Germinal center (tissue), 1 donor: ENCODE results near the gene PCDHGA8.
"Not testable (repeated sequence)": the region's sequence is repeated elsewhere in the genome, so short reads cannot be mapped to it uniquely, and the experiment has no call there.

Experiments
- DNase-seq: peaks from one replicate; pipeline ENCODE4 v3.0.0; 2012; ENCODE audit warnings: mixed read lengths, low spot score

PCDHGA8 gene

DNA sequence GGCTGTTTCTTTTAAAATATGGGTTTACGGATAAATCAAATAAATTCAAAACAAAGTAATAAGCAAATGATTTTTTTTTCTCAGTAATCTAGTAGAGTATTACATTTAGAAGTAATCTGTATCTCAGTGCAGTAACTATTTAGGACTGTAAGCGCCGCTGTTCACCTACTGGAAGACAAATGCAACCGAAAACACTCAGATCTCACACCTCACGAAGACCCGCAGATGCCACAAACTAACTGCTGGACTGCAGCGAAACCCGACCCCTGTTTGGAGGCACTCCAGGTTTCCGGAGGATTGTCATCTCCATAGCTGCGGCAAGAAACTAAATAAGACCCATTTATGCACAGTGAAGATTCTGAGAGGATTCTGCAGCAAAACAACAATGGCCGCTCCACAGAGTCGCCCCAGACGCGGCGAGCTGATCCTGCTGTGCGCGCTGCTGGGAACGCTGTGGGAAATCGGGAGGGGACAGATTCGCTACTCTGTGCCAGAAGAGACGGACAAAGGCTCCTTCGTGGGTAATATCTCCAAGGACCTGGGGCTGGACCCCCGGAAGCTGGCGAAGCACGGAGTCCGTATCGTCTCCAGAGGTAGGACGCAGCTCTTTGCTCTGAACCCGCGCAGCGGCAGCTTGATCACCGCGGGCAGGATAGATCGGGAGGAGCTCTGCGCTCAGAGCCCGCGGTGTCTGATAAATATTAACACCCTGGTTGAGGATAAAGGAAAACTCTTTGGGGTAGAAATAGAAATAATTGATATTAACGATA, at the start of gene PCDHGA8:
TSS of gene PCDHGA8 (plus strand) at position 205 of the 770 bp plus-strand sequence. CDS start at position 386, 181 bp downstream.
- peak; percentile 35 for DNase-seq

DNA sequence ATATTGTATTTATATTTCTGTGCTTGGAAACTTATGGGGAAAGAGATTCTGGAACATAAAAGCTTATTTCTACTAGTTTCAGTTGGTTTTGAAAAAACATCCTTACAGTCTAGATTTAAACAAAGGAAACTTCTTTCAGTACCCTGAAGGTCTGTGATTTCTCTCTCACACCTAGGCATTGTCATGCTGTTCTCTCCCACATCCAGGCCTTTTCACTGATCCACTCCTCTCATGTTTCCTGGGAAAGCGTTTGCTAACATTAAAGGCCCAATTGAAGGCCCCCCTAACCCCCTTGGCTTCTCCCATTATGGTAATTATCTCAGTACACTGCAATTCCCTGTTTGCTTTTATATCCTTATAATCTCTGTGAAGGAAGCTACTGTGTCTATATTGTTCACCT, 49.7 kb upstream of the PCDHGA8 start:
- no peak for DNase-seq

DNA sequence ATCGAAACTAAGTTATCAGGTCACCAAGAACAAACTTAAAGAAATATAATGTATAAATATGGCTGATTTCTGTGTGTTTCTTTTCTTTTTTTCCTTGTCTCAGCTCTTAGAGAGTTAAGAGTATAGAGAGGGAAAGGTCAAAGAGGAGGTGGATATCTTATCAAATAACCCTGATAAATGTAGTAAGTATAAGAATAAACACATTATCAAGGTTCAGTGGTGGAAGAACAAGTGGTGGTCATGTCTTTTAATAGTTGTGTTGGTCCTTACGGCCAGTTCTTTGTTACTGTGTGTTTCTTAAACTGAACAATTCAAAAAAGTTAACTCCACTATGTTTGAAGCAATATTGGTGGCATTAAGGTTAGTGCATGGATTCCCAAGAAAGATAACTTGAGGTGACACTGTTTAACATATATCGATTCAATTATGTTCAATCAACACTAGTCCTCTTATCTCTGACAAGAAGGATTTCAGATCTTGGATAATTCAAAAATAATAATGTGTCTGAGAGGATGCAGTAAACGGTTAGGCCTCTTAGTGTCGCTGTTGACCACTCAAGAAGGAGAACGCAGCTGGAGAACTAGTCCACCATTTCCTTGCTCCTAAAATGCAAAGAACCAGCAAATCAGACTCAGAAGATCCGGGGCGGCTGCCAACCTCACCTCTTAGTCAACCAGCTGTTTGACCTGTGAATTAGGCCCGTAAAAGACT, 49.0 kb upstream of the PCDHGA8 start, which contains the start of gene PCDHGA3:
TSS of gene PCDHGA3 (plus strand) at position 588 of the 711 bp plus-strand sequence. CDS start 205 bp downstream, outside the sequence.
- DNase-seq = peak; percentile 37

DNA sequence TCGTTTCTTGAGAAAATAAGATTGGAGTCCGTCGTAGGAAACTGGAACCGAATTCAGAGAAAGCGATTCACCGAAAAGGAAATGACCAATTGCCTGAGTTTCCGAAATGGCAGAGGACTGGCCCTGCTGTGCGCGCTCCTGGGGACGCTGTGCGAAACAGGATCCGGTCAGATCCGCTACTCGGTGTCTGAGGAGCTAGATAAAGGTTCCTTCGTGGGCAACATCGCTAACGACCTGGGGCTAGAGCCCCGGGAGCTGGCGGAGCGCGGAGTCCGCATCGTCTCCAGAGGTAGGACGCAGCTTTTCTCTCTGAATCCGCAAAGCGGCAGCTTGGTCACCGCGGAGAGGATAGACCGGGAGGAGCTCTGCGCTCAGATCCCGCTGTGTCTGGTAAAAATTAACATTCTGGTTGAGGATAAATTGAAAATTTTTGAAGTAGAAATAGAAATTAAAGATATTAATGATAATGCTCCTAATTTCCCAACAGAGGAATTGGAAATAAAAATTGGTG, 48.4 kb upstream of the PCDHGA8 start:
- DNase-seq = no peak

GRCh38 chr5:141345327-141345726, 47.1 kb upstream of the PCDHGA8 start:
- no peak for DNase-seq

DNA sequence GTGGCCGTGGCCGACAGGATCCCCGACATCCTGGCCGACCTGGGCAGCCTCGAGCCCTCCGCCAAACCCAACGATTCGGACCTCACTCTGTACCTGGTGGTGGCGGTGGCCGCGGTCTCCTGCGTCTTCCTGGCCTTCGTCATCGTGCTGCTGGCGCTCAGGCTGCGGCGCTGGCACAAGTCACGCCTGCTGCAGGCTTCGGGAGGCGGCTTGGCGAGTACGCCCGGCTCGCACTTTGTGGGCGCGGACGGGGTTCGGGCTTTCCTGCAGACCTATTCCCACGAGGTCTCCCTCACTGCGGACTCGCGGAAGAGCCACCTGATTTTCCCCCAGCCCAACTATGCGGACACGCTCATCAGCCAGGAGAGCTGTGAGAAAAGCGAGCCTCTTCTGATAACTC, 46.4 kb upstream of the PCDHGA8 start:
- not testable (repeated sequence) for DNase-seq

DNA sequence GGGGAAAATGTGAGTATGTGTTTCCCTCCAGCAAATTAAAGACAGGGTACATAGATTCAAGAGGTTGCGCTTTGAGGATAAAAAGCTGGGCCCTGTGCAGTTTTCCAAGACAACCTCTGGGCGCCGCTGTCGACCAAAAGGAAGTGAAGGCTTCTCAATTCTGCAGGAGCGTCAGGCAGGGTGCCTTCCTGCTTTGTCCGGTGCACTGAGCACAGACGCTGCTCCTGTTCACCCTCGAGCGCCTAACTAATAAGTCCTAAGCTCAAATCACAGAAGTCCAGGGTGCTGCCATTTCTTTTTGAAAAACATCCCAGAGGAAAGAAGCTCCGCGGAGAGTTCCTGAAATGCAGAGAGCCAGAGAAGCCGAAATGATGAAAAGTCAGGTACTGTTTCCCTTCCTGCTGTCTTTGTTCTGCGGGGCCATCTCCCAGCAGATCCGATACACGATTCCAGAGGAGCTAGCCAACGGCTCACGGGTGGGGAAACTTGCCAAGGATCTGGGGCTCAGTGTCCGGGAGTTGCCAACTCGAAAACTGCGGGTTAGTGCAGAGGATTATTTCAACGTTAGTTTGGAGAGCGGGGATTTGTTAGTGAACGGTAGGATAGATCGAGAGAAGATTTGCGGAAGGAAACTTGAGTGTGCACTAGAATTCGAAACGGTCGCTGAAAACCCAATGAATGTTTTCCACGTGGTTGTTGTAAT, 42.4 kb upstream of the PCDHGA8 start, which contains the start of gene PCDHGB1:
TSS of gene PCDHGB1 (plus strand) at position 183 of the 703 bp plus-strand sequence. CDS start at position 345, 162 bp downstream.
- DNase-seq = peak; percentile 74

- no peak for DNase-seq
These were observed 40.8 kb upstream of the PCDHGA8 start for GRCh38 chr5:141351591-141351990.

DNA sequence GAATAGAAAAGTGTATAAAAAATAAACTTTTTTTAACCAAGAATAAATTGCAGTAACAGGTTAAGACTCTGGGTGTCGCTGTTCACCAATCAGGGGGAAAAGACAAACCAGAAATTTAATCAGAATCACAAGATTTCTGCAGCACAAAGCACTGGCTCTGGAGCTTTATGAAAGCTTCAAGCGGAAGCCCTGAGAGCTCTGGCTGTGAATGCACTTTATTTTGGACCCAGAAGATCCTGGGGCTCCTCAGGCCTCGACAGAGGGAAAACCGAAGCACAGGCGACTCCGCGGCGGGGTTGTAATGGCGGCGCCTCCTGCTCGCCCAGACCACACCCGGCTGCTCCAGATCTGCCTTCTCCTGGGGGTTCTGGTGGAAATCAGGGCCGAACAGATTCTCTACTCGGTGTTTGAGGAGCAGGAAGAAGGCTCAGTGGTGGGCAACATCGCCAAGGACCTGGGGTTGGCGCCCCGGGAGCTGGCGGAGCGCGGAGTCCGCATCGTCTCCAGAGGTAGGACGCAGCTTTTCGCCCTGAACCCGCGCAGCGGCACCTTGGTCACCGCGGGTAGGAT, 37.4 kb upstream of the PCDHGA8 start, which contains the start of gene PCDHGA4:
TSS of gene PCDHGA4 (plus strand) at position 122 of the 570 bp plus-strand sequence. CDS start at position 209, 87 bp downstream.
- no peak for DNase-seq

GRCh38 chr5:141355641-141356040, 36.8 kb upstream of the PCDHGA8 start:
- no peak for DNase-seq

- no peak for DNase-seq
These were observed 36.3 kb upstream of the PCDHGA8 start for GRCh38 chr5:141356133-141356532.

GRCh38 chr5:141356950-141357349, 35.5 kb upstream of the PCDHGA8 start:
- DNase-seq = no peak

- peak; percentile 70 for DNase-seq
These were observed 32.5 kb upstream of the PCDHGA8 start, which contains the start of gene PCDHGB2 for GRCh38 chr5:141359790-141360426. Gene PCDHGB2, plus strand, starts transcription at chr5:141359994. Its CDS starts 142 bp downstream, at chr5:141360136.

GRCh38 chr5:141360685-141361084, 31.7 kb upstream of the PCDHGA8 start:
- no peak for DNase-seq

DNA sequence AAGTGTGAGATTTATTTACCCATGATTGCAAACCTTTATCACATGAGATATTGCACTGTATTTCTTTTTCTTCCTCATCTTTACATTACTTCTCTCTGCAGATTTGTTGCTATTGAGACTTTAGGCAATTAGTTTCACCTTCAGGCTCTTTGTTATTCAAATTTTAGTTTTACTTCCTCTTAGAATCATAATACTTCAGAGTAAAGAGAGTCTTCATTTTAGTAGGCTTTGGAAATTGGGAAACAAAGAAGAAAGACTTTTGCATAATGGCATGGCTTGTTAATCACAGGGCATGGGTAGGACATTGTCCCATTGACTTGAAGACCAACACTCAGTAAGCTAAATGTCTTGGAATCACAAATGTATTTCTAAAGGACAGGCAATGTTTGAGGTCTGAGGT, 29.7 kb upstream of the PCDHGA8 start:
- peak; percentile 27 for DNase-seq

DNA sequence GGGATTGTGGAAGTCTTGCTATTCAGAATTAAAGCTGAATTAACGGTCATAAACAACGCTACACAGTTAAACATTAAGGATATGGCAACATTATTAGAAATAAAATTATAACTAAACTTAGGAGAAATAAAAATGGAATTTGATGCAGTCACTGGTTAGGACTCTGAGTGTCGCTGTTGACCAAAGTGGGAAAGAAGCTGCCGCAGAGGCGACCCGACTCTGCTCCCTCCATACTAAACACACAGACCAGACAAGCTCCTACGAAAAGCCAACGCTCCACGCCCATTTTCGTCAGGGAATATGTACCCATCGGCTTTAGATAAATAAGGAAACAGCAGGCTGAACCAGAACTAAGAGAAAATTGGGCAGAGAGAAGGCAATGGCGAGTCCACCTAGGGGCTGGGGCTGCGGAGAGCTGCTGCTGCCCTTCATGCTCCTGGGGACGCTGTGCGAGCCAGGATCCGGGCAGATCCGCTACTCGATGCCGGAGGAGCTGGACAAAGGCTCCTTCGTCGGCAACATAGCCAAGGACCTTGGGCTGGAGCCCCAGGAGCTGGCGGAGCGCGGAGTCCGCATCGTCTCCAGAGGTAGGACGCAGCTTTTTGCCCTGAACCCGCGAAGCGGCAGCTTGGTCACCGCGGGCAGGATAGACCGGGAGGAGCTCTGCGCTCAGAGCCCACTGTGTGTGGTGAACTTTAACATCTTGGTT, 28.3 kb upstream of the PCDHGA8 start, which contains the start of gene PCDHGA5:
TSS of gene PCDHGA5 (plus strand) at position 211 of the 709 bp plus-strand sequence. CDS start at position 380, 169 bp downstream.
- no peak for DNase-seq

DNA sequence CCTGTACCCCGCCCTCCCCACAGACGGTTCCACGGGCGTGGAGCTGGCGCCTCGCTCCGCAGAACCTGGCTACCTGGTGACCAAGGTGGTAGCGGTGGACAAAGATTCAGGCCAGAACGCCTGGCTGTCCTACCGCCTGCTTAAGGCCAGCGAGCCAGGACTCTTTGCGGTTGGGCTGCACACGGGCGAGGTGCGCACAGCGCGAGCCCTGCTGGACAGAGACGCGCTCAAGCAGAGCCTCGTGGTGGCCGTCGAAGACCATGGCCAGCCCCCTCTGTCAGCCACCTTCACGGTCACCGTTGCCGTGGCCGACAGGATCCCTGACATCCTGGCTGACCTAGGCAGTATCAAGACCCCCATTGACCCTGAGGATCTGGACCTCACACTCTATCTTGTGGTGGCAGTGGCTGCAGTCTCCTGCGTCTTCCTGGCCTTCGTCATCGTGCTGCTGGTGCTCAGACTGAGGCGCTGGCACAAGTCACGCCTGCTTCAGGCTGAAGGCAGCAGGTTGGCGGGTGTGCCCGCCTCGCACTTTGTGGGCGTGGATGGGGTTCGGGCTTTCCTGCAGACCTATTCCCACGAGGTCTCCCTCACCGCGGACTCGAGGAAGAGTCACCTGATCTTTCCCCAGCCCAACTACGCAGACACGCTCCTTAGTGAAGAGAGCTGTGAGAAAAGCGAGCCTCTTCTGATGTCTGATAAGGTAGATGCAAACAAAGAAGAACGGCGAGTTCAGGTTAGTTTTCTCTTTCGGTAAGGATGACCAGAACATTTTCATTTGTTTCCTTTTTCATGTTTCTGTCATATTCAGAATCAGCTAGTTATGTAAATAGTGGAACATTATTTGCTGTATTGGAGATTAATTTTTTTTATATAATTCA, 26.2 kb upstream of the PCDHGA8 start:
- DNase-seq = no peak

DNA sequence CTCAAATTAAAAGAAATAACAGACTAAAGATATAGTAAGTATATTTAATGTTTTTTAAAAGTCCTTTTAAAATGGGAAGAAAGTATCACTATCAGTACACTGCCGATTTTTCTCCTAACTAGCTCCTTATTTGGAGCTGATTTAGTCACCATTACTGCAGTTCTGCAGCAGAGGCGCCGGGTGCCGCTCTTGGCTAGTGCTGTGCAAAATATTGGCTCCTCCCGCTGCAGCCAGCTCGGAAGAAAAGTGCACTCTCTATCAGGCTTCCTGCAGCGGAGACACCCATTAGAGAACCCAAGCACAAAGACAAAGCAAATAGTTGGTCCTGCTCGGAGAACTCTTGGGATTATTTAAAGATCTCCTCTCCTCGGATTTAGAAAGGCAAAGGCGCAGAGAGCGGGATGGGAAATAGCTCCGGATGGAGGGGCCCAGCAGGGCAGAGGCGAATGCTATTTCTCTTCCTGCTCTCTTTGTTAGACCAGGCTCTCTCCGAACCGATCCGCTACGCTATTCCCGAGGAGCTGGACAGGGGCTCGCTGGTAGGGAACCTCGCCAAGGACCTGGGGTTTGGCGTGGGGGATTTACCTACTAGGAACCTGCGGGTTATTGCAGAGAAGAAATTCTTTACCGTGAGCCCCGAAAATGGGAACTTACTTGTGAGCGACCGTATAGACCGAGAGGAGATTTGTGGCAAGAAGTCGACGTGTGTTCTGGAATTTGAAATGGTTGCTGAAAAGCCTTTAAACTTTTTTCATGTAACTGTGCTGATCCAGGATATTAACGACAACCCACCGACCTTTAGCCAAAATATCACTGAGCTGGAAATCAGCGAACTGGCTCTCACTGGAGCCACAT, 22.2 kb upstream of the PCDHGA8 start, which contains the start of gene PCDHGB3:
TSS of gene PCDHGB3 (plus strand) at position 249 of the 855 bp plus-strand sequence. CDS start at position 402, 153 bp downstream.
- DNase-seq = peak; percentile 63
